Fibroblast of villous mesenchyme (primary cell): ENCODE data around the gene SBNO2. TPM values are rescaled to one million over a fixed set of nuclear protein-coding genes. Genes with fewer than 3 reads are reported as not detected.

ENCODE experiments used
- DNase-seq: peaks from one replicate; pipeline ENCODE4 v3.0.0-alpha.2; 2010; ENCODE audit warnings: low read depth
- H3K4me3 ChIP-seq: 2 replicates; pipeline ENCODE4 v1.5.1; 2011; ENCODE audit warnings: low read depth, mild to moderate bottlenecking, low read length
- total RNA-seq: library from RNA; depleted of rRNA; stranded (reverse); fragments of >200 nt; gene quantifications from 2 replicates; pipeline ENCODE4 v1.2.3, GENCODE V29; 2012
- TF ChIP-seq, protein P1 (sequence below): IDR thresholded peaks from 2 replicates; pipeline ENCODE4 v1.5.1; 2012; ENCODE audit warnings: low read depth, mild to moderate bottlenecking, low read length; ENCODE audit not compliant: insufficient read depth

The SBNO2 gene
- total RNA-seq, 1 donor: 69.5 TPM

DNA sequence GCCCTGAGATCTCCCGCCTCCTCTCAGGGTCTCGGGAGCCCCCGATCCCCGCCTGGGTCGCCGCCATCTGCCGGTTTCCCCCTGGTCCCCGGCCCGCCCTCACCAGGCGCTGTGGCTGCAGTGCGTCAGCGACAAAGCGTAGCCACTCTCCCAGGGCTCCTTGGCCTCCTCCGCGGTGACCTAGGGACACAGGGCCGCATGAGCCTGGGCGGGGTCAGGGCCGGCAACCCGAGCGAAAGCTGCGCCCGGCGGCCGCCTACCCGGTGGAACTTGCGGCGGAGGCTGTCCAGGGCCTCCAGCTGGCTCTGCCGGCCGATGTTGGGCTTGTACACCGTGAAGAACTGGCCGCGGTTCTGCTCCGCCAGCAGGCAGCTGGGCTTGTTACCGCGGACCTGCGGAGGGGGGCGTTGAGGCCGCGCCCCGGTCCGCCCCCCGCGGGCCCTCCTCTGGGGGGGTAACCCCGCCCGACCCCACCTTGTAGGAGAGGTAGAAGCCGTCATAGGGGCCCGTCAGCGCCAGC, 65.0 kb downstream of the SBNO2 start:
- no peak for DNase-seq
- H3K4me3 ChIP-seq: no peak overlapping the region
- TF ChIP-seq, protein P1, sequence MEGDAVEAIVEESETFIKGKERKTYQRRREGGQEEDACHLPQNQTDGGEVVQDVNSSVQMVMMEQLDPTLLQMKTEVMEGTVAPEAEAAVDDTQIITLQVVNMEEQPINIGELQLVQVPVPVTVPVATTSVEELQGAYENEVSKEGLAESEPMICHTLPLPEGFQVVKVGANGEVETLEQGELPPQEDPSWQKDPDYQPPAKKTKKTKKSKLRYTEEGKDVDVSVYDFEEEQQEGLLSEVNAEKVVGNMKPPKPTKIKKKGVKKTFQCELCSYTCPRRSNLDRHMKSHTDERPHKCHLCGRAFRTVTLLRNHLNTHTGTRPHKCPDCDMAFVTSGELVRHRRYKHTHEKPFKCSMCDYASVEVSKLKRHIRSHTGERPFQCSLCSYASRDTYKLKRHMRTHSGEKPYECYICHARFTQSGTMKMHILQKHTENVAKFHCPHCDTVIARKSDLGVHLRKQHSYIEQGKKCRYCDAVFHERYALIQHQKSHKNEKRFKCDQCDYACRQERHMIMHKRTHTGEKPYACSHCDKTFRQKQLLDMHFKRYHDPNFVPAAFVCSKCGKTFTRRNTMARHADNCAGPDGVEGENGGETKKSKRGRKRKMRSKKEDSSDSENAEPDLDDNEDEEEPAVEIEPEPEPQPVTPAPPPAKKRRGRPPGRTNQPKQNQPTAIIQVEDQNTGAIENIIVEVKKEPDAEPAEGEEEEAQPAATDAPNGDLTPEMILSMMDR: no peak

DNA sequence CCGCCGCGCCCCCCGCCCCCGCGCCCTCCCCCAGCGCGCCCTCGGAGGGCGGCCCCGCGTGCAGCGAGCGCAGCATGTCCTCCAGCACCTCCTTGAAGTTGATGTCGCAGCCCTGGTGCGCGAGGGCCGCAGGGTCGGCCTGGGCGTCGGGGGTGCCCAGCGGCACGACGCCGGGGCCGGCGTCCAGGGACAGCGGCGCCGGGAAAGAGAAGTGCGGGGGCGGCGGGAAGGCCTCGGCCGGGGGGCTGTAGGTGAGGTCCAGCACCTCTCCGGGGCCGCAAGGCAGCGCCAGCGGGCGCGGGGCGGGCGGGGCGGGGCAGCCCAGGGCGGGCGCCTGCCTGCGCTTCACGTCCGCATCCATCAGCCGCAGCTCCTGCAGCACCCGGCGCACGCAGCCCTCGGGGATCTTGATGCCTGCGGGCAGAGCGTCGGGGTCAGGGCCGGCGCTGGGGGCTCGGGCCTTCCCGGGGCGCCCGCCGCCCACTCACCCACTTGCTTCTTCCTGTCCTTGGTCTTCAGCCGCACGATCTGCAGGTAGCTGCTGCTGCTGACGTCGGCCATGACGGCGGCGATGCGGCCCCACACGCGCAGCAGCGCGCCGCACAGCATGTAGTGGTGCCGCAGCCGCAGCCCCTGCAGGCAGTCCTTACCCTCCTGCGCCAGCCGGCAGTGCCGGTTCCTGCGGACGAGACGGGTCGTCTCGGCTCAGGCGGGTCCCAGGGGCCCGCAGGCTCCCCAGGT, 65.6 kb downstream of the SBNO2 start:
- TF ChIP-seq, protein P1: no peak
- DNase-seq: no peak
- H3K4me3 ChIP-seq: no peak overlapping the region

DNA sequence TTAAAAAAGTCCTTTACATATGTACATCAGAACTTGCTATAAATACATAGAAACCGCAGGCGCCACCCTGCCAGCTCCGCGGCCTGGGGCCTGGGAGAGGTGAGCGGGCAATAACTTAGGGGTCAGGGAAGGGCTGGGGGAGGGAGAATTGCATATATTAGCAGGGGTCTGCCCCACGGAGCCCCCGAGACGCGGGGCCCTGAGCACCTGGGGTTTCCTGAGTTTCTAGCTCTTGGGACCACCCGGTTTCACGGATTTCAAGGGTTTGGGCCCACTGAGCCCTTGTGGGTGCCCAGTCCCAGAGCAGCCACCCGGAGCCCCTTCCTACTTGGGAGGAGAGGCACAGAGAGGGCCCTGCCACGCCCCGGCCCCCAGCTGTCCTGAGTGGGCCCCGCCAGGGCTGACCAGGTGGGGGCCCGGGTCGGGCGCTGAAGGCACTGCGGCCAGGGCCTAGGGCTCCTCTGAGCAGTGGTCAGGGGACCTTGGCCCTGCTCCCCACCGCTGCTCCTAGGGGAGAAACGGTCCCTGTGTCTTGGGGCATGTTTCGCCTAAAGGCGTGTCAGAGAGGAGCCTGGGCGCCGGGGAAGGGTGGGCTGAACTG, 66.3 kb downstream of the SBNO2 start:
- TF ChIP-seq, protein P1: no peak
- H3K4me3 ChIP-seq: no peak overlapping the region
- DNase-seq: no peak

DNA sequence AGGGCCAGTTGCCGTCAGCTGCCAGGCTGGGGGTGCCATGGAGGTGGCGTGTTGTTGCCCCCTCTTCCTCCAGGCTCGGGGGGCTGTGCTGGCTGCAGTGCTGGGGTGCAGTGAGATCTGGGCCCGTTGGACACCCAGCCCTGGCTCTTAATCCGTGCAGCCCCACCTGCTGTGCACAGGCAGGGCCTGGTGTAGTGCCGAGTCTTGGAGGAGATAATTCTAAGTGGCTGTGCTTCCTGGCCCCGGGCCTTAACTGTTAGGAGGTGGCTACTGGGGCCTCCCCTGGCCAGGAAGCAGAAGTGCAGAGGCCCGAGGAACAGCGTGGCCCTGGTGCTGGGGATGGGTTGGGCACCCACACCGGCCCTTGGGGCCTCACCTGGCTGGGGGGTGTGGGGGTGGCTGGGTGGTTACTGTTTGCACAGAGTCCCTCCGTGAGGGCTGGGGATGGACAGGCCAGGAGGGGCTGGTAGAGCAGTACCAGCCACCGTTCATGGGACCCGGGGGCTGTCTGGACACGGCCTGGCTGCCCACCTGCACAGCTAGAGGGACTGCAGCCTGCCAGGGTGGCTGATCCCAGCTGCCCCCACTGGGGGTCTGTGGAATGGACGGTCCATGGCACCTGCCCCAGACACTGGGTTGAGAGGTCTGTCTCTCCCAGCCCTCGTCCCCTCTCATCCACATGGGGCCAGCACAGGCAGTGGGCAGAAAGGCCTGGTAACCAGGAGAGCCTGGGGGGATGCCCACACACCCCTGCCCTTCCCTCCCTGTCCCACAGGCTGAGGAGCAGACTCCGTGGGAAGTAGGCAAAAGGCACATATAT, 67.0 kb downstream of the SBNO2 start:
- TF ChIP-seq, protein P1: no peak
- peak; percentile 54 for DNase-seq
- H3K4me3 ChIP-seq: no peak overlapping the region

DNA sequence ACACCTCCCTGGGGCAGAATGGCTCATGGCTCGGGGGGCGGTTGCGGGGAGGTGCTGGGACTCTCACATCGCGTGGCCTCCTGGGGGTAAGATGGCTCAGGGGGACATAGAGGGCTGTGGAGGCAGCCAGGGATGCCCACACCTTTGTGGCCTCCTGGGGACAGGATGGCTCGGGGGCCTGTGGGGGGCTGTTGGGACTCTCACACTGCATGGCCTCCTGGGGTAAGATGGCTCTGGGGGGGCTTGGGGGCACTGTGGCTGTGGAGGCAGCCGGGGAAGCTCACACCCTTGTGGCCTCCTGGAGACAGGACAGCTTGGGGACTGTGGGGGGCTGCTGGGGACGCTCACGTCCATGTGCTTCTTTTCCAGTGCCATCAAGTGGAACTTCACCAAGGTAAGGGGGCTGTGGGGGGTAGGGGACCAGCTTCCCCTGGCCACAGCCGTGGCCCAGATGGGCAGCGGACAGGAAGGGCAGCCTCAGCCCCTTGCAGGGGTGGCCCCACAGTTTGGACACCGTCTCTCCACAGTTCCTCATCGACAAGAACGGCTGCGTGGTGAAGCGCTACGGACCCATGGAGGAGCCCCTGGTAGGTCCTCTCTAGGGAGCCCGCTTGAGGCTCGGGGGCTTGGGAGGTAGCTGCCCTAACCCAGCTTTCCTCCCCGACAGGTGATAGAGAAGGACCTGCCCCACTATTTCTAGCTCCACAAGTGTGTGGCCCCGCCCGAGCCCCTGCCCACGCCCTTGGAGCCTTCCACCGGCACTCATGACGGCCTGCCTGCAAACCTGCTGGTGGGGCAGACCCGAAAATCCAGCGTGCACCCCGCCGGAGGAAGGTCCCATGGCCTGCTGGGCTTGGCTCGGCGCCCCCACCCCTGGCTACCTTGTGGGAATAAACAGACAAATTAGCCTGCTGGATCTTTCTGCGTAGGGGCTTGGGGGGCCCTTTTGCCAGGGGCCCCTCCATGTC, 67.9 kb downstream of the SBNO2 start:
- no peak for DNase-seq
- TF ChIP-seq, protein P1: no peak
- peak overlapping the region; percentile 73 for H3K4me3 ChIP-seq
